CD4-positive, alpha-beta memory T cell (primary cell): ENCODE data around the gene LCN15. TPM values are rescaled to one million over a fixed set of nuclear protein-coding genes. Genes with fewer than 3 reads are reported as not detected.

Experiments used
- CTCF ChIA-PET: fragments of 350-600 bp; sonication (Branson Sonifier 250); formaldehyde crosslinking; loops from one replicate; lab custom pipeline; 2021; ENCODE audit warnings: inconsistent platforms; ENCODE audit not compliant: partially characterized antibody; lab: Charles Lee
- POLR2A ChIA-PET: fragments of 350-600 bp; sonication (Branson Sonifier 250); formaldehyde crosslinking; loops from one replicate; lab custom pipeline; 2021; ENCODE audit not compliant: partially characterized antibody; lab: Charles Lee
- DNase-seq, 5 donors: peaks; one replicate each; pipeline versions ENCODE4 v3.0.0 to v3.0.0-alpha.2; 2020 to 2022; ENCODE audit warnings: mixed read lengths in 1 of 5
- H3K27ac ChIP-seq: one replicate; pipeline ENCODE4 v1.7.0; 2013; ENCODE audit warnings: low read depth, low read length
- H3K27me3 ChIP-seq: 2 replicates; pipeline ENCODE4 v1.7.0; 2013; ENCODE audit warnings: mild to moderate bottlenecking, low read length, moderate library complexity; ENCODE audit not compliant: insufficient read depth
- H3K36me3 ChIP-seq: 2 replicates; pipeline ENCODE4 v1.7.0; 2013; ENCODE audit warnings: mild to moderate bottlenecking, low read length, moderate library complexity; ENCODE audit not compliant: insufficient read depth
- H3K4me1 ChIP-seq: 2 replicates; pipeline ENCODE4 v1.7.0; 2013; ENCODE audit warnings: mild to moderate bottlenecking, low read length, moderate library complexity; ENCODE audit not compliant: insufficient read depth
- H3K4me3 ChIP-seq, 2 donors: one replicate each; pipeline ENCODE4 v1.7.0; 2013; ENCODE audit warnings: low read length in 2 of 2, mild to moderate bottlenecking in 1 of 2
- H3K9me3 ChIP-seq, 2 donors: one replicate each; pipeline ENCODE4 v1.7.0; 2013; ENCODE audit warnings: low read length in 2 of 2, control low read depth in 1 of 2; ENCODE audit not compliant: control insufficient read depth in 1 of 2
- H3K27ac Mint-ChIP-seq, 7 donors: one replicate each; pipeline ENCODE4 v1.8.0; 2020 to 2021; ENCODE audit warnings: mixed read lengths in 7 of 7, mild to moderate bottlenecking in 6 of 7, inconsistent platforms in 3 of 7, moderate library complexity in 3 of 7
- H3K27me3 Mint-ChIP-seq, 2 donors: one replicate each; pipeline ENCODE4 v1.8.0; 2020 to 2021; ENCODE audit warnings: mixed read lengths in 2 of 2
- H3K36me3 Mint-ChIP-seq, 2 donors: one replicate each; pipeline ENCODE4 v1.8.0; 2020 to 2021; ENCODE audit warnings: mixed read lengths in 2 of 2, inconsistent platforms in 1 of 2, mild to moderate bottlenecking in 1 of 2
- H3K4me1 Mint-ChIP-seq, 4 donors: one replicate each; pipeline ENCODE4 v1.8.0; 2020 to 2021; ENCODE audit warnings: mixed read lengths in 4 of 4, mild to moderate bottlenecking in 1 of 4
- H3K4me3 Mint-ChIP-seq, 8 donors: one replicate each; pipeline ENCODE4 v1.8.0; 2020 to 2021; ENCODE audit warnings: mixed read lengths in 8 of 8, mild to moderate bottlenecking in 7 of 8, moderate library complexity in 6 of 8, inconsistent platforms in 3 of 8
- H3K9me3 Mint-ChIP-seq, 8 donors: one replicate each; pipeline ENCODE4 v1.8.0; 2020 to 2021; ENCODE audit warnings: mixed read lengths in 8 of 8, mild to moderate bottlenecking in 5 of 8, inconsistent platforms in 3 of 8, moderate library complexity in 1 of 8
- intact Hi-C: fragments of 100-400 bp; cut with micrococcal nuclease; formaldehyde crosslinking; loops from one replicate; pipeline ENCODE4 v1.15.1; 2023
- polyA plus RNA-seq, 2 donors: library from polyadenylated mRNA; unstranded; fragments of 300-500 nt; fragmentation: Illumina TruSeq; gene quantifications; one replicate each; pipeline ENCODE4 v1.2.3, GENCODE V29; 2021
- total RNA-seq, 2 experiments: library from RNA; stranded (reverse); gene quantifications; one replicate each; pipeline ENCODE4 v1.2.3, GENCODE V29; 2021

Gene LCN15
- total and polyA plus RNA-seq, 4 experiments from 2014 or later = not detected

DNA sequence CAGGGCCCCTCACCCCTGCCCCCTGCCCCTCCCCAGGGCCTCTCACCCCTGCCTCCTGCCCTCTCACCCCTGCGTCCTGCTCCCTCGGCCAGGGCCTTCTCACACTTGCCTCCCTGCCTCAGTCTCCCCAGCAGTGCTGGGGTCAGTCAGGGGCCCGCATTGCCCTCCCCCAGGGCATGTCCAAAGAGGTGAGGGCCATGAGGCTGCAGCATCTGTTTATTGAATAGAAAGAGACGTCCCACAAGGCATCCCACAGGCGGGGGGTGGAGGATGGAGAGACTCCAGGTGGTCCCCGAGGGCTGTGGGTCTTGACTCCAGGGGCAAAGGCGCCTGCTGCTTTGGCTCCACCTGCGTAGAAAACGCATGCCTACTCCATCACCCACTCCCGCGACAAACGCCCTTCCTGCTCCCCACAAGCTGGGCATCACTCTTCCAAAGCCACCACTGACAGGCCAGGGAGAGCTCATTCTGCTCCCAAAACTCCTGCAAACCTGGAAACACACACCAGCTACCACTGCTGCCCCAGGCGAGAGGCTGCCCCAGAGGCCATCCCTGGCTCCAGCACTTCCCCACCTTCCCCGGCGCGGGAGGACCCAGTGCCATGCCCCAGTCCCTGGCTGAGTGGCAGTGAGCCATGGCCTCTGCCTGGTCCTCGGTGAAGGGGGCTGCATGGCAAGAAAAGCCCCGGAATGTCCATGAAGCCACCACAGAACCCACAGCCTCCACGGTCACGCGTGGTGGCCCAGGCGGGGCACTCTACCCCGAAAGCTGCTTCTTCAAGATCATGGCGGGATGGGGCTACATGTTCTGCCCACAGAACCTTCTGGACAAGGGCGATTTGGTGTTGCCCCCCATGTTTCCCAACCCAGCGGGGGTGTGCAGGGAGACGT is 4.6 kb downstream of the LCN15 start:
- DNase-seq = no peak
- Histone ChIP-seq H3K27ac (no peak overlapping the region), H3K4me1 (no peaks in the 10 kb centered on the region), H3K9me3 (no peaks in the 10 kb centered on the region), H3K4me3 (no peak overlapping the region), H3K36me3 (no peaks in the 10 kb centered on the region), H3K27me3 (no peaks in the 10 kb centered on the region)
- Mint-ChIP-seq H3K27ac (peak overlapping the region in 1 of 7 donors; percentile 70), H3K9me3 (peaks cover 0 to 9% (median 4%) of the 10 kb centered on the region in 8 donors), H3K36me3 (no peaks in the 10 kb centered on the region), H3K4me1 (peaks cover 0 to 2% (median under 1%) of the 10 kb centered on the region in 4 donors), H3K4me3 (no peak overlapping the region), H3K27me3 (peaks cover 5 to 8% of the 10 kb centered on the region in 2 donors)
- ChIA-PET POLR2A (no interaction called here), CTCF (interaction anchor here (0.6 to 1.3 kb wide), 3 partner anchors 13 to 275 kb away, joined by 3 read pairs; no protein-coding TSS in a partner anchor)
- intact Hi-C loops = no loop called here

- peaks cover 0 to 9% (median 4%) of the 10 kb centered on the region in 8 donors for H3K9me3 Mint-ChIP-seq
- peaks cover 0 to 2% (median under 1%) of the 10 kb centered on the region in 4 donors for H3K4me1 Mint-ChIP-seq
- no peak overlapping the region for H3K27ac Mint-ChIP-seq
- POLR2A ChIA-PET = interaction anchor here (0.7 kb wide), 1 partner anchor 23 kb away, joined by 3 read pairs; no protein-coding TSS in a partner anchor
- Histone ChIP-seq H3K4me3 (no peak overlapping the region), H3K36me3 (no peaks in the 10 kb centered on the region), H3K27me3 (no peaks in the 10 kb centered on the region), H3K9me3 (no peaks in the 10 kb centered on the region), H3K27ac (no peak overlapping the region), H3K4me1 (no peaks in the 10 kb centered on the region)
- no peak overlapping the region for H3K4me3 Mint-ChIP-seq
- DNase-seq = no peak
- H3K27me3 Mint-ChIP-seq = peaks cover 5 to 8% of the 10 kb centered on the region in 2 donors
- CTCF ChIA-PET = interaction anchor here (0.6 to 1.2 kb wide), 4 partner anchors 9 to 31 kb away, joined by 3 to 5 read pairs (median 3); no protein-coding TSS in a partner anchor
- no peaks in the 10 kb centered on the region for H3K36me3 Mint-ChIP-seq
- intact Hi-C loops = no loop called here
These were observed 5.3 kb downstream of the LCN15 start for GRCh38 chr9:136759001-136759400.

DNA sequence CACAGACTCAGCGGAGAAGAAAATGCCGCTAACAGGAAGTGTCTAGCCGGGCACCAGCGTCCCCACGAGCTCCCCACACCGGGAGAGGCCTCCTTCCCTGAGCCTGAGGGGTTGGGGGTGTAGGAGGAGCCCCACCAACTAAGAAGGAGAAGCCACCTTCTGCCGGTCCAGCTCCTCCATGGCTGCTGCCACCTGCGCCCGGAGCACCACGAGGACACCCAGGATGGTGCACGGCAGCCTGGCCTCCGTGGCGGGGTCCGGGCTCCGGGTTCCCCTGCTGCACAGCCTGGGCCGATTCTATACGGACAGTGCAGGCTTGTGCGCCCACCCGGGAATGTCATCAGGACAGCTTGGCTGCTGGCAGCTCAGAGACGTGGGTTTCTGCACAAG is 6.6 kb downstream of the LCN15 start:
- intact Hi-C loops = no loop called here
- POLR2A ChIA-PET = interaction anchor here (0.9 kb wide), 1 partner anchor 30 kb away, joined by 3 read pairs; no protein-coding TSS in a partner anchor

DNA sequence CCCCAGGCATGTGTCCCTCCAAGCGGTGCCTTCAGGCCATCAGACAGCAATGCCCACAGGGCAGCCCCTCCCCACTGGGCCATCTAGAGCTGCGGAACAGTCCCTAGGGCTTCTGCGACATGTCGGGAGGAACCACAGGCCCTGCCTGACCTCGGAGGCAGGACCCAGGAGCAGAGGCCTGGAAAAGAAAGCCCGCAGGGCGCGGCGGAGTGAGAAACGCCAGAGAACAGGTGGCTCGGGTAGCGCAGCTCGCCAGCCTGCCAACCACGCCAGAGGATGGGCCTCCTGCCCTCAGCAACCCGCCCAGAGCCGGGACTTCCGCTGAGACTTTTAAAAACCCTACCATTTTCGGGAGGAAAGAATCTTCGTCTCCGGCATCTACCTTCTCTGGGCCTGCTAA is 7.0 kb downstream of the LCN15 start:
- DNase-seq = peak in 1 of 5 donors; percentile 4
- Mint-ChIP-seq H3K4me1 (peaks cover 0 to 2% (median under 1%) of the 10 kb centered on the region in 4 donors), H3K4me3 (no peak overlapping the region), H3K27ac (no peak overlapping the region), H3K9me3 (peaks cover 0 to 14% (median 9%) of the 10 kb centered on the region in 8 donors), H3K36me3 (peaks cover 0 to 3% of the 10 kb centered on the region in 2 donors), H3K27me3 (peaks cover 5 to 8% of the 10 kb centered on the region in 2 donors)
- Histone ChIP-seq H3K36me3 (no peaks in the 10 kb centered on the region), H3K27me3 (no peaks in the 10 kb centered on the region), H3K4me3 (no peak overlapping the region), H3K27ac (no peak overlapping the region), H3K9me3 (peaks cover 0 to under 1% of the 10 kb centered on the region in 2 donors), H3K4me1 (no peaks in the 10 kb centered on the region)
- intact Hi-C loops = no loop called here
- POLR2A ChIA-PET = no interaction called here
- CTCF ChIA-PET = interaction anchor here (1.0 kb wide), 2 partner anchors 21 to 28 kb away, joined by 3 to 5 read pairs; no protein-coding TSS in a partner anchor

More for the DNA sequence above, 6.6 kb downstream of the LCN15 start:
- Mint-ChIP-seq H3K27ac (no peak overlapping the region), H3K4me1 (peaks cover 0 to 2% (median under 1%) of the 10 kb centered on the region in 4 donors), H3K9me3 (peaks cover 0 to 10% (median 5%) of the 10 kb centered on the region in 8 donors), H3K36me3 (no peaks in the 10 kb centered on the region), H3K27me3 (peaks cover 5 to 8% of the 10 kb centered on the region in 2 donors), H3K4me3 (no peak overlapping the region)
- H3K27ac ChIP-seq = no peak overlapping the region
- H3K36me3 ChIP-seq = no peaks in the 10 kb centered on the region
- peak in 1 of 5 donors; percentile 34 for DNase-seq
- no peaks in the 10 kb centered on the region for H3K27me3 ChIP-seq
- no peak overlapping the region for H3K4me3 ChIP-seq
- H3K4me1 ChIP-seq = no peaks in the 10 kb centered on the region
- no peaks in the 10 kb centered on the region for H3K9me3 ChIP-seq
- CTCF ChIA-PET = interaction anchor here (1.0 kb wide), 2 partner anchors 20 to 28 kb away, joined by 3 to 5 read pairs; no protein-coding TSS in a partner anchor

DNA sequence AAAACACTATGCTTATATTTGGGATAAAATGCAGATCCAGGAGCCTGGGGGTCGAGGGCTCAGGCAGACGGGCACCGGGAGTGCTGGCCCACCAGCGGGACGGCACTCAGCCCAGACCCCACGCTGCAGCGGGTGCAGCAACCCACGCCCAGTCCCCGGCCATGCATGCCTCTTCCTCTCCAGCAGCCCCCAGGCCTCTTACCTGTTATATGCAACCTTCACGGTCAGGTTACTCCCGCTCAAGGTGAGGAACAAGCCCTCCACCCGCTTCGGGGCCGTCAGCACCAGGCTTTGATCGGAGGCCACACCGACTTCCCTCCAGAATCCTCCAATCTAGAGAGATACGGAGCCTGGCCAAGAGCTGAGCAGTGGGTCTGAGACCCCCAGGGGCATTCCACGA is 7.5 kb downstream of the LCN15 start:
- Mint-ChIP-seq H3K4me3 (no peak overlapping the region), H3K27ac (no peak overlapping the region), H3K27me3 (peaks cover 5 to 9% of the 10 kb centered on the region in 2 donors), H3K4me1 (peaks cover 0 to 2% (median under 1%) of the 10 kb centered on the region in 4 donors), H3K9me3 (peaks cover 0 to 19% (median 13%) of the 10 kb centered on the region in 8 donors), H3K36me3 (peaks cover 0 to 4% of the 10 kb centered on the region in 2 donors)
- Histone ChIP-seq H3K9me3 (peaks cover 0 to 5% of the 10 kb centered on the region in 2 donors), H3K27ac (no peak overlapping the region), H3K4me3 (no peak overlapping the region), H3K4me1 (no peaks in the 10 kb centered on the region), H3K36me3 (no peaks in the 10 kb centered on the region), H3K27me3 (no peaks in the 10 kb centered on the region)
- intact Hi-C loops = no loop called here
- ChIA-PET CTCF (no interaction called here), POLR2A (no interaction called here)
- peak in 1 of 5 donors; percentile 7 for DNase-seq

DNA sequence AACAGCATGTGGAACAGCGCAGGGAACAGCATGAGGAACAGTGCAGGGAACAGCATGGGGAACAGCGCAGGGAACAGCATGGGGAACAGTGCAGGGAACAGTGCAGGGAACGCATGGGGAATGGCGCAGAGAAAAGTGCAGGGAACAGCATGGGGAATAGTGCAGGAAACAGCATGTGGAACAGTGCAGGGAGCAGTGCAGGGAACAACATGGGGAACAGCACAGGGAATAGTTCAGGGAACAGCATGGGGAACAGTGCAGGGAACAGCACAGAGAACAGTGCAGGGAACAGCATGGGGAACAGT is 8.2 kb downstream of the LCN15 start:
- intact Hi-C loops = no loop called here
- Mint-ChIP-seq H3K27me3 (peaks cover 5 to 11% of the 10 kb centered on the region in 2 donors), H3K36me3 (peaks cover 0 to 4% of the 10 kb centered on the region in 2 donors), H3K9me3 (peaks cover 3 to 26% (median 19%) of the 10 kb centered on the region in 8 donors), H3K4me3 (no peak overlapping the region), H3K4me1 (peaks cover 0 to 2% (median under 1%) of the 10 kb centered on the region in 4 donors), H3K27ac (no peak overlapping the region)
- Histone ChIP-seq H3K4me3 (no peak overlapping the region), H3K4me1 (no peaks in the 10 kb centered on the region), H3K9me3 (peaks cover 0 to 6% of the 10 kb centered on the region in 2 donors), H3K27me3 (no peaks in the 10 kb centered on the region), H3K27ac (no peak overlapping the region), H3K36me3 (no peaks in the 10 kb centered on the region)
- DNase-seq = no peak
- POLR2A ChIA-PET = interaction anchor here (0.5 kb wide), 1 partner anchor 29 kb away, joined by 6 read pairs; no protein-coding TSS in a partner anchor
- CTCF ChIA-PET = no interaction called here
